Fibroblast of pulmonary artery (primary cell): ENCODE measurements around the gene FASTKD1.

Experiments used
- DNase-seq: peaks from one replicate; pipeline ENCODE4 v3.0.0-alpha.2; 2010; ENCODE audit warnings: low read depth
- H3K4me3 ChIP-seq: replicated peaks from 2 replicates; pipeline ENCODE4 v1.5.1; 2011; ENCODE audit warnings: low read depth, mild to moderate bottlenecking, control low read depth, low read length, moderate library complexity
- CTCF ChIP-seq: IDR thresholded peaks from 2 replicates; pipeline ENCODE4 v1.5.1; 2011; ENCODE audit warnings: mild to moderate bottlenecking, control low read depth, low read length, inconsistent platforms; ENCODE audit errors: missing control alignments

FASTKD1 gene

GRCh38 chr2:169513094-169513493 lies 60.6 kb downstream of the FASTKD1 start:
- no peak for DNase-seq
- H3K4me3 ChIP-seq, result no peak overlapping the region
- no peak for TF ChIP-seq CTCF

GRCh38 chr2:169512525-169512924 lies 61.1 kb downstream of the FASTKD1 start:
- TF ChIP-seq CTCF, result no peak
- no peak overlapping the region for H3K4me3 ChIP-seq
- DNase-seq, result no peak

DNA sequence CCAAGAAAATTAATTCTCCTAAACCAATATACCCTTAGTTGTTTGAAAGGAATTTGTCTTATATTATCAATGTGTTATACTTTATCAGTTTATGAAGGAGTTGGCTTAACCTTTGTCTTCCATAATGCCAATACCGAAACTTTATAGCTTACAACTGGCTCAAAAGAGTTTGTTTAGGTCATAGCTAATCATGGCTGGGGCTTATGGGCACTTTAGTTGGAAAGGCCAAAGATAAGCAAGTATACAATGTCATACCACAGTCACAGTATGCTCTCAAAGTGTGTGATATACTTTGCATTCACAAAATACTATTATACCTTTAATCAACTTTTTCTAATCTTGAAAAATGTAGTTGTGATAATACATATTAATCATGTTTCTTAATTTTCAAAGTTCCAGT lies 61.8 kb downstream of the FASTKD1 start:
- H3K4me3 ChIP-seq, result no peak overlapping the region
- TF ChIP-seq CTCF, result no peak
- no peak for DNase-seq

DNA sequence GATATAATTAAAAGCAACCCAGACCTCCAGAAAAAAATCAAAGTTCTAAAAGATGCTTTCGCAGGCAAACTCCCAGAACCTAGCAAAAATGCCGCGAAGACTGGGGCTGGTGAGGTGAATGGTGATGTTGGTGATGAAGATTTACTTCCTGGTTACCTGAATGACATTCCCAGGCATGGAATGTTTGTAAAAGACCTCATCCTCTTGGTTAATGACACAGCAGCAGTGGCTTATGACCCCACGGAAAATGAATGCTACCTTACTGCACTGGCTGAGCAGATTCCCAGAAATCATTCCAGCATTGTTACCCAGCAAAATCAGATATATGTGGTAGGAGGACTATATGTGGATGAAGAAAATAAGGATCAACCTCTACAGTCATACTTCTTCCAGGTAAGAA lies 63.2 kb downstream of the FASTKD1 start:
- TF ChIP-seq CTCF, result no peak
- H3K4me3 ChIP-seq, result no peak overlapping the region
- DNase-seq, result no peak

DNA sequence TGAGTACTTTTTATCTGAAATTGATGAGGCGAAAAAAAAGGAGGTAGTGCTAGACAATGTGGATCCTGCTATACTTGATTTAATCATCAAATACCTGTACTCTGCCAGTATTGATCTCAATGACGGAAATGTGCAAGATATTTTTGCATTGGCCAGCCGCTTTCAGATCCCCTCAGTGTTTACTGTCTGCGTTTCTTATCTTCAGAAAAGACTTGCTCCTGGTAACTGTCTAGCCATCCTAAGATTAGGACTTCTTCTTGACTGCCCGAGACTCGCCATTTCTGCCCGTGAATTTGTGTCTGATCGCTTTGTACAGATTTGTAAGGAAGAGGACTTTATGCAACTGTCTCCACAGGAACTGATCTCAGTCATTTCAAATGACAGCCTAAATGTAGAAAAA lies 63.7 kb downstream of the FASTKD1 start:
- TF ChIP-seq CTCF, result no peak
- no peak overlapping the region for H3K4me3 ChIP-seq

GRCh38 chr2:169509298-169509885 lies 64.3 kb downstream of the FASTKD1 start, which contains the start of gene KLHL41:
KLHL41 (plus strand) TSS chr2:169509702; CDS start chr2:169509779, 77 bp downstream.
- peak; percentile 20 for DNase-seq
- no peak within 1 kb of the TSS for H3K4me3 ChIP-seq
- TF ChIP-seq CTCF, result no peak

More for the DNA sequence above, 63.7 kb downstream of the FASTKD1 start:
- no peak for DNase-seq

DNA sequence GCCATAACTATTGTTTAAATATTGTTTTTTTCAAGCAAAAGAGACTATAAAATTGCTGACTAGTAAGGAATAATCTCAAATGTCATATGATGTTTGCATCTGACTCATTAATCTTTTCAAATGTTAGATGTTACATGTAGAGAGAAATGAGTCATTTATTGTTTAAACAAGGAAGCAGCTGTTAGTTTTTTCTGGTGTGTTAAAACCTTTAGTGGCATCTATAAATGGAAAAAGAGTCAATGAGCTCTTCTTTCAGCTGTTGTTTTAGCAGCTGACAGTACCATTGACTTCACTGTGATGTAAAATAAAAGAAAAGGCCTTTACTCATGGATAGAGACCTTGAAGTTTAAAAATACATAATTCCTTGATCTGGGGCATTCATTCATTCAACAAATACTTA lies 66.0 kb downstream of the FASTKD1 start:
- no peak for TF ChIP-seq CTCF
- peak; percentile 79 for DNase-seq
- no peak overlapping the region for H3K4me3 ChIP-seq
